Osteocyte (in vitro differentiated cells): ENCODE measurements around the gene ZNF283. TPM values are rescaled to one million over a fixed set of nuclear protein-coding genes. Genes with fewer than 3 reads are reported as not detected.

Source experiments
- DNase-seq: peaks from one replicate; pipeline ENCODE4 v3.0.0; 2021; ENCODE audit warnings: mixed read lengths; ENCODE audit not compliant: unreplicated experiment; ENCODE audit errors: extremely low spot score
- H3K27ac Mint-ChIP-seq: one replicate; pipeline ENCODE4 v1.8.0; 2021; ENCODE audit warnings: mild to moderate bottlenecking, mixed read lengths; ENCODE audit not compliant: unreplicated experiment
- H3K27me3 Mint-ChIP-seq: one replicate; pipeline ENCODE4 v1.8.0; 2021; ENCODE audit warnings: mixed read lengths; ENCODE audit not compliant: unreplicated experiment
- H3K36me3 Mint-ChIP-seq: one replicate; pipeline ENCODE4 v1.8.0; 2021; ENCODE audit warnings: mixed read lengths; ENCODE audit not compliant: unreplicated experiment
- H3K4me1 Mint-ChIP-seq: one replicate; pipeline ENCODE4 v1.8.0; 2021; ENCODE audit warnings: mixed read lengths; ENCODE audit not compliant: unreplicated experiment
- H3K4me3 Mint-ChIP-seq: one replicate; pipeline ENCODE4 v1.8.0; 2021; ENCODE audit warnings: mild to moderate bottlenecking, moderate library complexity, mixed read lengths; ENCODE audit not compliant: unreplicated experiment
- H3K9me3 Mint-ChIP-seq: one replicate; pipeline ENCODE4 v1.8.0; 2021; ENCODE audit warnings: mixed read lengths; ENCODE audit not compliant: unreplicated experiment
- CTCF ChIP-seq: fragments of 200-600 bp; sonication (generic); IDR thresholded peaks from 2 replicates; pipeline ENCODE4 v1.5.0; 2021; ENCODE audit warnings: antibody characterized with exemption, mild to moderate bottlenecking, moderate library complexity
- total RNA-seq: library from RNA; stranded (reverse); gene quantifications from 2 replicates; pipeline ENCODE4 v1.2.1, GENCODE V29; 2021

The ZNF283 gene
- total RNA-seq, 1 donor from 2014 or later, result 9.8 TPM

- Mint-ChIP-seq H3K27ac (no peak overlapping the region), H3K27me3 (no peaks in the 10 kb centered on the region), H3K9me3 (peaks cover 52% of the 10 kb centered on the region), H3K4me3 (no peak overlapping the region), H3K36me3 (peaks cover 40% of the 10 kb centered on the region), H3K4me1 (no peaks in the 10 kb centered on the region)
- no peak for DNase-seq
- no peak for TF ChIP-seq CTCF
These were observed 45.6 kb downstream of the ZNF283 start for GRCh38 chr19:43872547-43873336.

DNA sequence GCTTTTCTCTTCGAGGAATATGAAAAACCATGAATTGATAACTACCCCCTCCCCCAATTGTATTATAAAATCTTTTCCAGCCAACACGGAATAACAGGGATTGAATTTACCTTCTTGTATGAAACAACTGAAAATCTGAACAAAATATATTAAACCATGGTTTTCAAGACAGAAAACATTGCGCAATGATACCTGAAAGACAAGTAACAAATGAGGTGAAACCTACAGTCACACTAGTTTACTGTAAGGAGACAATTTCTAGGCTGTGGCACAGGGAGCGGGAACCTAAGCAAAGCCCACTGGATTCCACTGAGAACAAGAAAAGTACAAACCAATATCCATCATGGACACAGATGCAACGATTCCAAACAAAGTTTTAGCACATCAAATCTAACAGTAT lies 53.4 kb downstream of the ZNF283 start:
- H3K27me3 Mint-ChIP-seq, result no peaks in the 10 kb centered on the region
- DNase-seq, result no peak
- H3K9me3 Mint-ChIP-seq, result peaks cover 50% of the 10 kb centered on the region
- no peak for TF ChIP-seq CTCF
- peaks cover 47% of the 10 kb centered on the region for H3K36me3 Mint-ChIP-seq
- no peak overlapping the region for H3K4me3 Mint-ChIP-seq
- no peak overlapping the region for H3K27ac Mint-ChIP-seq
- H3K4me1 Mint-ChIP-seq, result no peaks in the 10 kb centered on the region

GRCh38 chr19:43883864-43884263 lies 56.7 kb downstream of the ZNF283 start, which contains the start of gene ZNF404:
Gene ZNF404 (minus strand): TSS chr19:43883964.
- no peak for TF ChIP-seq CTCF
- H3K4me3 Mint-ChIP-seq, result no peak within 1 kb of the TSS
- peaks cover 32% of the 10 kb centered on the region for H3K36me3 Mint-ChIP-seq
- H3K4me1 Mint-ChIP-seq, result no peaks in the 10 kb centered on the region
- H3K27me3 Mint-ChIP-seq, result no peaks in the 10 kb centered on the region
- H3K27ac Mint-ChIP-seq, result no peak within 1 kb of the TSS
- peaks cover 64% of the 10 kb centered on the region for H3K9me3 Mint-ChIP-seq
- DNase-seq, result no peak

GRCh38 chr19:43895727-43896308 lies 68.7 kb downstream of the ZNF283 start:
- no peak overlapping the region for H3K27ac Mint-ChIP-seq
- H3K9me3 Mint-ChIP-seq, result peaks cover 59% of the 10 kb centered on the region
- no peak overlapping the region for H3K4me3 Mint-ChIP-seq
- peaks cover 2% of the 10 kb centered on the region for H3K4me1 Mint-ChIP-seq
- no peak for DNase-seq
- H3K36me3 Mint-ChIP-seq, result peaks cover 39% of the 10 kb centered on the region
- no peak for TF ChIP-seq CTCF
- H3K27me3 Mint-ChIP-seq, result no peaks in the 10 kb centered on the region

Other genes starting within 250 kb of the ZNF283 start
- gene IRGQ, start 231.2 kb upstream of the ZNF283 start, total RNA-seq, result 40.9 and 45.9 TPM in 2 replicates
- gene ZNF576, start 230.7 kb upstream of the ZNF283 start, total RNA-seq, result 13.2 and 16.2 TPM in 2 replicates
- 0.24 and 0.35 TPM in 2 replicates for gene SRRM5, start 215.2 kb upstream of the ZNF283 start, total RNA-seq
- gene ZNF428, start 207.7 kb upstream of the ZNF283 start, total RNA-seq, result 64.0 and 74.1 TPM in 2 replicates
- 8.8 and 9.0 TPM in 2 replicates for gene CADM4, start 187.5 kb upstream of the ZNF283 start, total RNA-seq
- 21.0 and 23.3 TPM in 2 replicates for gene PLAUR, start 157.2 kb upstream of the ZNF283 start, total RNA-seq
- not detected in 2 replicates for gene IRGC, start 111.2 kb upstream of the ZNF283 start, total RNA-seq
- gene SMG9, start 72.4 kb upstream of the ZNF283 start, total RNA-seq, result 64.9 and 71.0 TPM in 2 replicates
- 0.64 and 1.5 TPM in 2 replicates for gene KCNN4, start 46.3 kb upstream of the ZNF283 start, total RNA-seq
- not detected in 2 replicates for gene LYPD5, start 24.9 kb upstream of the ZNF283 start, total RNA-seq
- gene ZNF404, start 56.6 kb downstream of the ZNF283 start, total RNA-seq, result 6.5 and 6.6 TPM in 2 replicates
- gene ZNF45, start 108.0 kb downstream of the ZNF283 start, total RNA-seq, result 19.9 and 20.6 TPM in 2 replicates
- 9.2 and 11.4 TPM in 2 replicates for gene ZNF221, start 123.9 kb downstream of the ZNF283 start, total RNA-seq
- 8.1 and 8.9 TPM in 2 replicates for gene ZNF155, start 156.9 kb downstream of the ZNF283 start, total RNA-seq
- 4.1 and 5.3 TPM in 2 replicates for gene ZNF230, start 175.6 kb downstream of the ZNF283 start, total RNA-seq
- 6.1 and 6.5 TPM in 2 replicates for gene ZNF222, start 198.1 kb downstream of the ZNF283 start, total RNA-seq
- gene ZNF223, start 224.7 kb downstream of the ZNF283 start, total RNA-seq, result 5.3 and 8.5 TPM in 2 replicates
- gene ZNF284, start 244.8 kb downstream of the ZNF283 start, total RNA-seq, result 3.8 and 4.9 TPM in 2 replicates